GM23338 (cell line): ENCODE results near the gene ELFN1.

Experiments
- CTCF ChIP-seq, 2 experiments: fragments of 200-600 bp in 1 of 2; sonication (generic) in 1 of 2; conservative IDR thresholded peaks; 2 replicates each; pipeline versions ENCODE4 v1.5.1 to v1.6.1; 2016 to 2017; ENCODE audit warnings: antibody characterized with exemption in 2 of 2, low read depth in 2 of 2, mild to moderate bottlenecking in 2 of 2, moderate library complexity in 1 of 2
- POLR2AphosphoS5 ChIP-seq: IDR thresholded peaks from 2 replicates; pipeline ENCODE4 v1.6.1; 2016; ENCODE audit warnings: antibody characterized with exemption, low read depth

GRCh38 chr7:1672851-1673486 lies 2.9 kb downstream of the ELFN1 start:
- TF ChIP-seq POLR2AphosphoS5: no peak
- TF ChIP-seq CTCF (conservative IDR thresholded peaks at IDR 0.05; ENCODE audit: low read depth in 2 of 2): no peak
